Measurements from ENCODE around the gene ASTN2.

The ASTN2 gene

DNA sequence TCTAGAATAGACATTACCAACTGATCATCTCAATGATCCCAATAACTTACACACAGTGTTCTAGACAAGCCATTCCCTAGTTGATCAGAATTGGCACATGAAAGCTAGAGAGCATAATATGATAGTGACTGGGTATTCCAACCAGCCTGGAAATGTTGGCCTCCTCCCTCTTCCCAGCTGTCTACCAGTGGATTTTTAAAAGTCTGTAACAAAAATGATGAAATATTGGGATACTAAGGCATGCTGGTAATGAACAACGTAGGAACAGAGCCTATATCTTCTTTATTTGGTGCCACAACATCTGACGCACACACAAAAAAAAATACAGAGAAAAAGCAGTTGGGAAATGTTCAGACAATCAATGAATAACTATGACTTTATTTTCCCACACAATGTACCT is 692.9 kb downstream of the ASTN2 start:
- DNase-seq (no peak), ATAC-seq (ENCODE audit: insufficient read depth, low read depth) (no peak)
- no peak overlapping the region for H3K4me3 ChIP-seq (ENCODE audit: low read depth in 1 of 2, low read length in 2 of 2)
- no peaks in the 10 kb centered on the region for H3K79me2 ChIP-seq (ENCODE audit: insufficient read depth, low read length)
- H3K4me2 ChIP-seq (ENCODE audit: insufficient read depth, low read length) = no peak overlapping the region
- no peaks in the 10 kb centered on the region for H3K36me3 ChIP-seq (ENCODE audit: insufficient read depth, low read length)
- H4K20me1 ChIP-seq (ENCODE audit: insufficient read depth, low read length) = no peaks in the 10 kb centered on the region
- no peak overlapping the region for H2AFZ ChIP-seq (ENCODE audit: low read depth, low read length)
- H3K9me3 ChIP-seq (ENCODE audit: insufficient read depth, low read length, severe bottlenecking) = no peaks in the 10 kb centered on the region
- H3K27me3 ChIP-seq (ENCODE audit: insufficient read depth, low read length, poor library complexity) = peaks cover 4% of the 10 kb centered on the region
- H3K27ac ChIP-seq (ENCODE audit: low read length) = no peak overlapping the region
- H3K9ac ChIP-seq (ENCODE audit: low read depth, low read length) = no peak overlapping the region
- TF ChIP-seq CTCF (IDR thresholded peaks at IDR 0.05; ENCODE audit: borderline replicate concordance, extremely low read depth, low read length, poor library complexity, severe bottlenecking) = no peak
- no peak for TF ChIP-seq EZH2 (IDR thresholded peaks at IDR 0.05; ENCODE audit: borderline replicate concordance, low read depth, low read length, severe bottlenecking)
- H3K4me1 ChIP-seq (ENCODE audit: insufficient read depth, low read length) = peaks cover 10% of the 10 kb centered on the region

GRCh38 chr9:116721411-116721810 is 693.4 kb downstream of the ASTN2 start:
- peaks cover 4% of the 10 kb centered on the region for H3K27me3 ChIP-seq (ENCODE audit: insufficient read depth, low read length, poor library complexity)
- no peak for DNase-seq
- no peak overlapping the region for H2AFZ ChIP-seq (ENCODE audit: low read depth, low read length)
- H3K79me2 ChIP-seq (ENCODE audit: insufficient read depth, low read length) = no peaks in the 10 kb centered on the region
- H3K4me2 ChIP-seq (ENCODE audit: insufficient read depth, low read length) = no peak overlapping the region
- no peak overlapping the region for H3K4me3 ChIP-seq (ENCODE audit: low read depth in 1 of 2, low read length in 2 of 2)
- no peaks in the 10 kb centered on the region for H3K36me3 ChIP-seq (ENCODE audit: insufficient read depth, low read length)
- ATAC-seq (ENCODE audit: insufficient read depth, low read depth) = no peak
- no peak overlapping the region for H3K9ac ChIP-seq (ENCODE audit: low read depth, low read length)
- H3K9me3 ChIP-seq (ENCODE audit: insufficient read depth, low read length, severe bottlenecking) = no peaks in the 10 kb centered on the region
- H3K27ac ChIP-seq (ENCODE audit: low read length) = no peak overlapping the region
- H3K4me1 ChIP-seq (ENCODE audit: insufficient read depth, low read length) = peaks cover 15% of the 10 kb centered on the region
- no peaks in the 10 kb centered on the region for H4K20me1 ChIP-seq (ENCODE audit: insufficient read depth, low read length)
- no peak for TF ChIP-seq EZH2 (IDR thresholded peaks at IDR 0.05; ENCODE audit: borderline replicate concordance, low read depth, low read length, severe bottlenecking)
- TF ChIP-seq CTCF (IDR thresholded peaks at IDR 0.05; ENCODE audit: borderline replicate concordance, extremely low read depth, low read length, poor library complexity, severe bottlenecking) = no peak

- ATAC-seq (ENCODE audit: insufficient read depth, low read depth) = no peak
- H2AFZ ChIP-seq (ENCODE audit: low read depth, low read length) = no peak overlapping the region
Measured at GRCh38 chr9:116720111-116720510, 694.7 kb downstream of the ASTN2 start.

More at GRCh38 chr9:116720111-116720510, 694.7 kb downstream of the ASTN2 start:
- Histone ChIP-seq H3K9ac (ENCODE audit: low read depth, low read length) (no peak overlapping the region), H3K9me3 (ENCODE audit: insufficient read depth, low read length, severe bottlenecking) (no peaks in the 10 kb centered on the region), H3K36me3 (ENCODE audit: insufficient read depth, low read length) (no peaks in the 10 kb centered on the region), H3K4me1 (ENCODE audit: insufficient read depth, low read length) (peaks cover 15% of the 10 kb centered on the region), H3K79me2 (ENCODE audit: insufficient read depth, low read length) (no peaks in the 10 kb centered on the region), H3K4me2 (ENCODE audit: insufficient read depth, low read length) (no peak overlapping the region), H4K20me1 (ENCODE audit: insufficient read depth, low read length) (no peaks in the 10 kb centered on the region), H3K27ac (ENCODE audit: low read length) (no peak overlapping the region), H3K27me3 (ENCODE audit: insufficient read depth, low read length, poor library complexity) (peaks cover 4% of the 10 kb centered on the region), H3K4me3 (ENCODE audit: low read depth in 1 of 2, low read length in 2 of 2) (no peak overlapping the region)
- no peak for DNase-seq
- no peak for TF ChIP-seq CTCF (IDR thresholded peaks at IDR 0.05; ENCODE audit: borderline replicate concordance, extremely low read depth, low read length, poor library complexity, severe bottlenecking)

All from DND-41 (cell line).